T-helper 22 cell (primary cell): ENCODE measurements around the gene VCL.
"Not testable (repeated sequence)": the region's sequence is repeated elsewhere in the genome, so short reads cannot be mapped to it uniquely, and the experiment has no call there.

ENCODE experiments used
- DNase-seq: peaks from one replicate; pipeline ENCODE4 v3.0.0-alpha.2; 2020; ENCODE audit warnings: low read depth

Gene VCL

DNA sequence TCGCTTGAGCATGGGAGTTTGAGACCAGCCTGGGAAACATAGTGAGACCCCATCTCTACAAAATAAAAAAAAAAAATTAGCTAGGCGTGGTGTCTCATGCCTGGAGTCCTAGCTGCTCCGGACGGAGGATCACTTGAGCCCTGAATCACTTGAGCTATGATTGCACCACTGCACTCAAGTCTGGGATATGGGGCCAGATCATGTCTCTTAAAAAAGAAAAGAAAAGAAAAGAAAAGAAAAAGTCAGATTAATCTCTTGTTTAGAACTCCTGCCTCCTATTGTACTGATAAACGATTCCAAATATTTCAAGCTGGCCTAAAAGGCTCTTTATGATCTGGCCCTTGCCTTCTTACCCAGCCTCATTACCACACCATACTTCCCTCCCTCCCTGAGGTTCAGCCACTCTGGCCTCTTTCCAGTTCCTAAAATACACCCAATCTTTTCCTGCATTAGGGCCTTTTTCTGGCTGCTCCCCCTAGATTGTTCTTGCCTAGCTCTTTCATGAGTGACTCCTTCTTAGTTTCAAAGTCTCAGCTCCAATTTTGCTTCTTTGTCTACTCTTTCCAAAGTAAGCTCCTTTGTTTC lies 41.7 kb downstream of the VCL start:
- no peak for DNase-seq

DNA sequence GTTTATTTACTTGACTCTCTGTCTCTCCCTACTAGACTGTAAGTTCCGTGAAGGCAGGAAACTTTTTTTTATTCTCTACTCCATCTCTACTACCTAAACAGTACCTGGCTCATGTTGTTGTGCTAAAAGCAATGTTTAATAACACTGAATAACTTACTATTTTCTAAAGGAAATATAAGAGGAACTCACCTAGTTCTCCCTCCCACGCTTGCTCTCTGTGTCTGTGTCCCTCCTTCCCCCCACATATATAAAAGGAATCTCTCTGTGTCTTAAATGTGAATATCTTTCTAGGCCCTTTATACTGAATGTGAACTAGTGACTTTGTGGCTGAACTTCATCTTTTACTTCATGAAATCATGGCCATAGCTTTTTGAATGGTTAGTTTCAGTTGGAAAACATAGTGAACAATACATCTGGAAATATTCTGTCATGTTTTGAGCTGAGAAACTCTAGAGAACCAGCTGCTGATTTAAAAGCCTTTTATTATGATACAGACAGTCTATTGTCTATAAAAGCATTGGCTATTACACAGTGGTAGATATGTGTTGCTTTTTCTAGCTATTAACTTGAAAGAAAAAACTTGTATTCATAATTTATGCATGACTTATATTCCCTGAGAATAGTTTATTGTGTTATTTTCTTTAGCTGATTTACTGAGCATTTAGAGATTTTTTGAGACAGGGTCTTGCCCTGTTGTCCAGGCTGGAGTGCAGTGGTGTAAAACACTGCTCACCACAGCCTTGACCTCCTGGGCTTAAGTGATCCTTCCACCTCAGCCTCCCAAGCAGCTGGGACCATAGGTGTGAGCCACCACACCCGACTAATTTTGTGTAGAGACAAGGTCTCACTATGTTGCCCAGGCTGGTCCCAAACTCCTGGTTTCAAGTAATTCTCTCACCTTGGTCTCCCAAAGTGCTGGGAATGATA lies 42.5 kb downstream of the VCL start:
- no peak for DNase-seq

DNA sequence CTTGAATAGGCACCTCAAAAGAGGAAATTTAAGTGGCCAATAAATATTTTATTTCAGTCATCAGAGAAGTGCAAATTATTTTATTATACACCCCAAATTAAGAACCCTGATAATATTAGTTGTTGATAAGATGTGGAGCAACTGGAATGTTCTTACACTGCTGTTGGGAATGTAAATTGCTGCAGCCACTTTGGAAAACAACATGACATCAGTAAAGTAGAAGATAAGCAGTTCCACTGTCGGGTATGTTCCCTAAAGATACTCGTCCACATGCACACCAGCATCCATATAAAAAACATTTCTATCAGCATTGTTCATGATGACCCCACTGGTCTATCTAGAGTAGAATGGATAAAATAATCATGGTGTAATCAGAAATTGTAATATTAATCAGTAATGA lies 46.5 kb downstream of the VCL start:
- no peak for DNase-seq

GRCh38 chr10:74047304-74047703 lies 49.4 kb downstream of the VCL start:
- no peak for DNase-seq

DNA sequence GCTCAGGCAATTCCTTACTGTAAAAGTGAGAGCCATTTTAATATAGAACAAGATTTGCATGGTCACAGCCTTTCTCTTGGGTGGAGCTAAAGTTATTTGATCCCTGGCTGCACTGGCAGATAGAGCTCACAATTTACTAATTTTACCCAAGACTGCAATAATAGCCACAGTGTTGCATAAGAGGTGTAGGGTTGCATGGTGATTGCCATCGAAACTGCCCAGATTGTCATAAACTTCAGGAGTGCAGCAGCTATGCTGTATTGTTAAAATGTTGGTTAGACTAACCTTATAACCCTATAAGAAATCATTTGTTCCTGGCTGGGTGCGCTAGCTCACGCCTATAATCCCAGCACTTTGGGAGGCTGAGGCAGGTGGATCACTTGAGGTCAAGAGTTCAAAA lies 50.0 kb downstream of the VCL start:
- DNase-seq: no peak

DNA sequence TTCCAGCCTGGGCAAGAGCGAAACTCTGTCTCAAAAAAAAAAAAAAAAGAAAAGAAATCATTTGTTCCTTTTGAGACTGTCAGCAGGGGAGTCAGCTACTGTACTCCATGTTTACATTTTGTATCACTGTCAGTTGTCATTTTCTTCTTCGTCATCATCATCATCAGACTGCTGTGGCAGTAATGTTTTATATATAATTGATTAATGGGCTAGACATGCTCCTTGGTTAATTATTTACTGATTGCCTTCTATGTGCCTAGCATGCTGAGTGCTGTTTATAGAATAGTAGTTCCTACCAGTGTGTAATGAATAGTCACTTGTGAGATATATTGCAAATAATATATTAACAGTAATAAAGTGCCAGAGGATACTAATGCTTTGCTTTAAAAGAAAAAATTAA lies 50.5 kb downstream of the VCL start:
- DNase-seq: no peak

GRCh38 chr10:74049955-74050354 lies 52.0 kb downstream of the VCL start:
- DNase-seq: no peak

DNA sequence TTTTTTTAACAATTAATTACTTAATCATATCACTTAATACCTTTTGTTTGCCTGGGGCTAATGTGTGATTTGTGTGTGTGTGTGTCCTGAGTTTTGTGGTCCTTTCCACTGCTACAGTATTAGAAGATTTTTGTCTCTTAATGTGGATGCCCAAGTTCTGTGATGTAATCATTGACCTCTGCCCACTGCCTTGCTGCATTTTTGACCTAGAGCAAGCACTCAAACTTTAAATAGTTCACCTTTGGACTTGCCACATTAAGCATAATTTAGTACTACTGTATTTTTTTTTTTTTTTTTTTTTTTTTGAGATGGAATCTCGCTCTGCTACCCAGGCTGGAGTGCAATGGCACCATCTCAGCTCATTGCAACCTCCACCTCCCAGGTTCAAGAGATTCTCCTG lies 52.7 kb downstream of the VCL start:
- no peak for DNase-seq

- no peak for DNase-seq
Observed at GRCh38 chr10:74051736-74052342, 53.9 kb downstream of the VCL start.

- no peak for DNase-seq
Observed at GRCh38 chr10:74052994-74053393, 55.1 kb downstream of the VCL start.

GRCh38 chr10:74055383-74056049 lies 57.6 kb downstream of the VCL start:
- DNase-seq: no peak

DNA sequence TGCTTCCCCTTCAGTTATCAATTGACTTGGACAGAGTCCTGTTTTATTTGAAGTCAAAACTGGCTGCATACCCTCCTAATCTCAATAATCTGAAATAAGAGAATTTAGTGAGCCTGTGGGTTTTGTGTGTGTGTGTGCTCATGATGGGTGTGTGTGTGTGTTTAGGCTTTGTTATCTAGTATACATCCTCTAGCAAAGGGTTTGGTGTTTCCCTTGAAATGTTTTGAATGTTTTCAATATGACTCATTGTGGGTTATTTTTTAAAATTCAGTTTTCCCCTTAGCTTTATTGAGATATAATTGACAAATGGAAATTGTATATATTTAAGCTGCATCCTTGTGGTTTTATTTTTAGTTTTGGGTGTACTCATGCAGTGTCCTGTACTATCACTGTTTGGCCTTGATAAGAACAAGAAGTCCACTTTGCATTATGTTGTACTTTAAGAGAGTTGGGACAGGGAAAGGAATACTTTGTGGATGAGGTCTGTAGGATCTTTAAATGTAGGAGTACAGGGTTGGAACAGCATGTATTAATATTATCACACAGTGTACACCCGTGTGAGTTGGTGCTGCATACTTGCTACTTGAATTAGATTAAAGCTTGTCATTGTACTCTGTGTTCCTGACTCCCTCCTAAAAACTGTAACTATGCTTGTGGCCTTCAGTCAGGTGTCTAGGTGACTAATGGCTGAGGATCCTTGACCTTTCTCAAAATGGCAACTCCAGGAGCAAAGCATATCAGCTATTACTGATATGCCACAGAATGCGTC lies 58.3 kb downstream of the VCL start:
- no peak for DNase-seq

GRCh38 chr10:74058071-74058470 lies 60.2 kb downstream of the VCL start:
- no peak for DNase-seq

DNA sequence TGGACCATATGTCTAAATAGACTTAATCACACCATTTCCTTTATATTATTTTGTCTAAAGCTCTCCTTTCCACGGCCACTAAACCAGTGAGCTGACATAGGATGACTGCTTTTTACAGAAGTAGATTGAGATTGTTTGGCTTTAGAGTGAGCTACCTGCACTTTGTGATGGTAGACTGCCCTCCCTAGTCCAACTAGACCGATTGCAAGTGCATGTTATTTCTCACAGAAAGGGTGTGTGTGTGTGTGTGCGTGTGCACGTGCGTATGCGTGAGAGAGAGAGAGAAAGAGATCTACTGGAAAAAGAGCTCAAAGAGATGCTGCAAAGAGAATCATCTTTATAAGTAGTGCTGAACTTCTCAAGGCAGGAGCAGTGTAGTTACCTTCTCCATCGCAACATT lies 60.7 kb downstream of the VCL start:
- no peak for DNase-seq

GRCh38 chr10:74061104-74061503 lies 63.2 kb downstream of the VCL start:
- DNase-seq: no peak

DNA sequence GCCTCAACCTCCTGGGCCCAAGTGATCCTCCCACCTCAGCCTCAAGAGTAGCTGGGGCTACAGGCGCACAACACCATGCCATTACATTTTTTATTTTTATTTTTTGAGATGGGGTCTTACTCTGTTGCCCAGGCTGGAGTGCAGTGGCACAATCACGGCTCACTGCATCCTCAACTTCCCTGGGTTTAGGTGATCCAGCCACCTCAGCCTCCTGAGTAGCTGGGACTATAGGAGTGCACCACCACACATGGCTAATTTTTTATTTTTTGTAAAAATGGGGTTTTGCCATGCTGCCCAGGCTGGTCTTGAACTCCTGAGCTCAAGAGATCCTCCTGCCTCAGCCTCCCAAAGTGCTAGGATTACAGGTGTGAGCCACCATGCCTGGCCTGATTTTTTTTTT lies 64.1 kb downstream of the VCL start:
- not testable (repeated sequence) for DNase-seq

GRCh38 chr10:74063256-74063655 lies 65.3 kb downstream of the VCL start:
- no peak for DNase-seq

DNA sequence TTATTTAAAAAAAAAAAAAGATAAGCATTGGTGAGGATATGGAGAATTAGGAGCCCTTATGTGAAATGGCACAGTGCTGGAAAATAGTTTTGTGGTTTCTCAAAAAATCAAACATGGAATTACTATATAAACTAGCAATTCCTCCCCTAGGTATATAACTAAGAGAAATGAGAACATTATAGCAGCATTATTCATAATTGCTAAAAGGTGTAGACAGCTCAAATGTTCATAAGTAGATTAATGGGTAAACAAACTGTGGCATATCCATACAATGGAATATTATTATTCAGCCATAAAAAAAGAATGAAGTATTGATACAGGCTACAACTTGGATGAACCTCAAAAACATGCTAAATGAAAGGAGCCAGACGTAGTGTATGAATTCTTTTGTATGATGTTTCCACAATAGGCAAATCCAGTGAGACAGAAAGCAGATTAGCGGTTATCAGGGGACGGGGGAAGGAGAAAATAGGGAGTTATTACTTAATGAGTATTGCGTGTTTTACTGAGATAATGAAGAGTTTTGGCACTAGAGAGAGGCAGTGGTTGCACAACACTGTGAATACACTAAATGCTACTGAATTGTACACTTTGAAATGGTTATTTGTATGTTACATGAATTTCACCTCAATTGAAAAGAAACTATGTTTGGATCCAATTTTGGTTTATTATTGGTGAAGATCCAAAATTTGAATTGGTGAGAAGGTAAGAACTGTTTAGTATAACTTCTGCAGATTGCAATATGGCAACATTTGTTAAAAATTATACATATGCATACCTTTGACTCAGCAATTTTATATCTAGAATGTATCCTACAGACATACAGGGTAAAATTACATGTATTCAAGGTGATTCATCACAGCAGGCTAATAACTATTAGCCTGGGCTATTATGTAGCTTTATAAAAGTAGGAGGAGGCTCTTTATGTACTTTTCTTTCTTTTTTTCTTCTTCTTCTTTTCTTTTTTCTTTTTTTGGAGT lies 69.7 kb downstream of the VCL start:
- DNase-seq: no peak

- no peak for DNase-seq
Observed at GRCh38 chr10:74071157-74071556, 73.2 kb downstream of the VCL start.

DNA sequence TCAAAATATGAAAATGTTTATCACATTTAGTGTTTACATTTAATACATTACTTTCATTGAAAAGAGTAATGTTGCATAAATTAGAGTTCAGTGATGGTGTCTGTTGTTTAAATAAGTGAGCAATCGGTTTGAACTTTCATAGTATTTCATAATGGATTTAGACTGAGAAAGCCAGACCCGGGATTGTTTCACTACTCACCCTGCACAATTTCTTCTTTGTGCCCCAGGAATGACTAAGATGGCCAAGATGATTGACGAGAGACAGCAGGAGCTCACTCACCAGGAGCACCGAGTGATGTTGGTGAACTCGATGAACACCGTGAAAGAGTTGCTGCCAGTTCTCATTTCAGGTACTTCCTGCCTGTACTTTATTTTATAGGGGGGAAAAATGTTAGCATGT lies 74.6 kb downstream of the VCL start:
- no peak for DNase-seq

GRCh38 chr10:74075906-74076305 lies 78.0 kb downstream of the VCL start:
- DNase-seq: no peak
